Measurements from ENCODE around the gene TMX1.

DNA sequence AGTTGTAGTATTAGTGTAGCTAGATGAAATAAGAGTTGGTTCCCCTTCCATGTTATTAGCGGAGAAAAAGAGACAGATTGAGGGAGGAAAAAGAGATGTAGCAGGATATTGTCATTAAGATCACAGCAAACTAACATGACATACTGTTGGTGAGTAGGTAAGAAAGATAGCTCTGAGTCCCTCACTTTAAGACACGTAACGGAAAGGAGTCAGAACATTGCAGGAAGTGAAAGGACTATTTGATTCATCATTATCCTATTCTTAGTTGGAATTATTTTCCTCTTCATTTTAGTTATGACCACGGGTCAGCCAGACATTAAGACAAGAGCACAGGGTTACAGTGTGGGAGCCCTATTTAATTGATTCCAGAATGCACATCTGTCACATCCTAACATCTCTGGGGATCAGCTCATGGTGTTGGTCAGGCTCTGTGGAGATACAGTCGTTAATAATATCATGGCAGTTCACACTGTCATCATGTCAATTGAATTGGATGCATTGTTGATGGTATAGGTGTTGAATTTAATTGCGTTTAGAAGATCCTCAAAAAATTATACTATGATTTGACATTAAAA is 55.0 kb downstream of the TMX1 start:
- TF ChIP-seq, protein P1, sequence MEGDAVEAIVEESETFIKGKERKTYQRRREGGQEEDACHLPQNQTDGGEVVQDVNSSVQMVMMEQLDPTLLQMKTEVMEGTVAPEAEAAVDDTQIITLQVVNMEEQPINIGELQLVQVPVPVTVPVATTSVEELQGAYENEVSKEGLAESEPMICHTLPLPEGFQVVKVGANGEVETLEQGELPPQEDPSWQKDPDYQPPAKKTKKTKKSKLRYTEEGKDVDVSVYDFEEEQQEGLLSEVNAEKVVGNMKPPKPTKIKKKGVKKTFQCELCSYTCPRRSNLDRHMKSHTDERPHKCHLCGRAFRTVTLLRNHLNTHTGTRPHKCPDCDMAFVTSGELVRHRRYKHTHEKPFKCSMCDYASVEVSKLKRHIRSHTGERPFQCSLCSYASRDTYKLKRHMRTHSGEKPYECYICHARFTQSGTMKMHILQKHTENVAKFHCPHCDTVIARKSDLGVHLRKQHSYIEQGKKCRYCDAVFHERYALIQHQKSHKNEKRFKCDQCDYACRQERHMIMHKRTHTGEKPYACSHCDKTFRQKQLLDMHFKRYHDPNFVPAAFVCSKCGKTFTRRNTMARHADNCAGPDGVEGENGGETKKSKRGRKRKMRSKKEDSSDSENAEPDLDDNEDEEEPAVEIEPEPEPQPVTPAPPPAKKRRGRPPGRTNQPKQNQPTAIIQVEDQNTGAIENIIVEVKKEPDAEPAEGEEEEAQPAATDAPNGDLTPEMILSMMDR (conservative IDR thresholded peaks at IDR 0.05; ENCODE audit: low read depth, low read length), result no peak
- no peak for TF ChIP-seq EZH2 (IDR thresholded peaks at IDR 0.05; ENCODE audit: low read length, unreplicated experiment)
